A375 (cell line): ENCODE measurements around the gene BHMT. TPM values are rescaled to one million over a fixed set of nuclear protein-coding genes. Genes with fewer than 3 reads are reported as not detected.

Source experiments
- small RNA-seq: library from RNA; depleted of rRNA; stranded (forward); fragments of <200 nt; gene quantifications from one replicate; pipeline ENCODE3, GENCODE V24; 2014
- total RNA-seq: library from RNA; depleted of rRNA; stranded (reverse); fragments of >200 nt; shearing (Covaris generic); gene quantifications from 2 replicates; pipeline ENCODE4 v1.2.3, GENCODE V29; 2014; rRNA removed

The BHMT gene
- not detected in 2 replicates for total RNA-seq

GRCh38 chr5:79111387-79111959 lies at the start of gene BHMT:
TSS of gene BHMT (plus strand) at chr5:79111809. CDS start at chr5:79111886, 77 bp downstream.

GRCh38 chr5:79069488-79070349 lies 41.9 kb upstream of the BHMT start, which contains the start of the genes BHMT2 and DMGDH:
TSS of gene BHMT2 (plus strand) at chr5:79069767. CDS start at chr5:79069783, 16 bp downstream.
TSS of gene DMGDH (minus strand) at chr5:79069674. CDS start at chr5:79069620, 54 bp downstream.

Small RNA genes within 50 kb of the gene (small RNA-seq; reads per million reads assigned to genes)
- not detected for gene RNY3P1

Other genes with a start within 250 kb of the BHMT start
- 7.7 and 11.6 TPM in 2 replicates for gene ARSB, start 126.5 kb upstream of the BHMT start, total RNA-seq
- not detected in 2 replicates for gene DMGDH, start 42.1 kb upstream of the BHMT start, total RNA-seq
- gene BHMT2, start 42.0 kb upstream of the BHMT start, total RNA-seq: not detected in 2 replicates
- gene JMY, start 124.3 kb downstream of the BHMT start, total RNA-seq: 15.3 and 15.7 TPM in 2 replicates